Measurements from ENCODE around the gene IMMP2L.

DNA sequence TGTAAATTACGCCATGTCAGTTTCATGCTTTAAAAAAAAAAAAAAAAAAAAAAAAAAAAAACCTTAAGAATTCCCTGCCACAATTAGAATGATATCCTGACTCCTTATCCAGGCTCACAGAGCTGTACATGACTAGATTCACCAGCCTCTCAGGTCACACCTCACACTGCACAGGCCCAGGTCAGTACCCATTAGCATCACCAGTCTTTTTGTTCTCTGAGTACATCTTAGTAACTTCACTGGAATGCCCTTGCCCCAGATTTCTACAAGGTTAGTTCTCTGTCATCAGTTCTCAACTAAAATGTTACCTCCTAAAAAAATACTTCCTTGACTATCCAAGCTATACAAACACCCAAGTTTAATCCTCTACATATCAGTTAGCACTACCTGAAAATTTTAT lies 260.4 kb downstream of the IMMP2L start:
- TF ChIP-seq, protein P1, sequence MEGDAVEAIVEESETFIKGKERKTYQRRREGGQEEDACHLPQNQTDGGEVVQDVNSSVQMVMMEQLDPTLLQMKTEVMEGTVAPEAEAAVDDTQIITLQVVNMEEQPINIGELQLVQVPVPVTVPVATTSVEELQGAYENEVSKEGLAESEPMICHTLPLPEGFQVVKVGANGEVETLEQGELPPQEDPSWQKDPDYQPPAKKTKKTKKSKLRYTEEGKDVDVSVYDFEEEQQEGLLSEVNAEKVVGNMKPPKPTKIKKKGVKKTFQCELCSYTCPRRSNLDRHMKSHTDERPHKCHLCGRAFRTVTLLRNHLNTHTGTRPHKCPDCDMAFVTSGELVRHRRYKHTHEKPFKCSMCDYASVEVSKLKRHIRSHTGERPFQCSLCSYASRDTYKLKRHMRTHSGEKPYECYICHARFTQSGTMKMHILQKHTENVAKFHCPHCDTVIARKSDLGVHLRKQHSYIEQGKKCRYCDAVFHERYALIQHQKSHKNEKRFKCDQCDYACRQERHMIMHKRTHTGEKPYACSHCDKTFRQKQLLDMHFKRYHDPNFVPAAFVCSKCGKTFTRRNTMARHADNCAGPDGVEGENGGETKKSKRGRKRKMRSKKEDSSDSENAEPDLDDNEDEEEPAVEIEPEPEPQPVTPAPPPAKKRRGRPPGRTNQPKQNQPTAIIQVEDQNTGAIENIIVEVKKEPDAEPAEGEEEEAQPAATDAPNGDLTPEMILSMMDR (IDR thresholded peaks at IDR 0.05), result no peak
- TF ChIP-seq EP300 (IDR thresholded peaks at IDR 0.05), result no peak
- TF ChIP-seq POLR2A (IDR thresholded peaks at IDR 0.05), result no peak
